Measurements from ENCODE around the gene SLC6A6. TPM values are rescaled to one million over a fixed set of nuclear protein-coding genes. Genes with fewer than 3 reads are reported as not detected.

Gene SLC6A6
- total and polyA plus RNA-seq, 8 donors = 3.0 to 36.7 (median 19.7) TPM

DNA sequence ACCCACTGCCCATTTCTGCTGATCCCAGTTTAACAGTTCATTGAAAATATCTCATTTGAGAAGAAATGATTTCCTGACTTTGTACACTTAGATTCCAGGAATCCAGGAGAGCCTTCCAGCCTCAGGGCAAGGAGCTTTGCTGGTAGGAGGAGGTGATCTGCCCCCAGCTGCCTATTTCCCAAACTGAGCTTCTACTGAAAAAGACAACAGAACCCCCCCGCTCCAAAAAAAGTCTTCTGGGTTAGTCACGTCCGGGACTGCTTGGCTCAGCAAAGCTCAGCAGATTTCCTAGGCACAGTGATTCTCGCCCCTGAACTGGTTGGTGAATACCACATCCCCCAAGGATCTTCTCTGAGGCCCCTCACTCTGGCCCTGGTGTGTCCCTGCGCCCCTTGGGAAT, 13.1 kb downstream of the SLC6A6 start:
- WGBS, 5 donors = 87 to 93% (median 91%) methylated on average over 5 of the region's 5 CpGs
- DNase-seq = no peak
- no peaks in the 10 kb centered on the region for H3K27me3 ChIP-seq
- no peak overlapping the region for H3K27ac ChIP-seq
- TF ChIP-seq POLR2AphosphoS5 (IDR thresholded peaks at IDR 0.05) = no peak
- TF ChIP-seq POLR2A (IDR thresholded peaks at IDR 0.05) = no peak
- TF ChIP-seq EP300 (IDR thresholded peaks at IDR 0.05) = no peak
- TF ChIP-seq, protein P1, sequence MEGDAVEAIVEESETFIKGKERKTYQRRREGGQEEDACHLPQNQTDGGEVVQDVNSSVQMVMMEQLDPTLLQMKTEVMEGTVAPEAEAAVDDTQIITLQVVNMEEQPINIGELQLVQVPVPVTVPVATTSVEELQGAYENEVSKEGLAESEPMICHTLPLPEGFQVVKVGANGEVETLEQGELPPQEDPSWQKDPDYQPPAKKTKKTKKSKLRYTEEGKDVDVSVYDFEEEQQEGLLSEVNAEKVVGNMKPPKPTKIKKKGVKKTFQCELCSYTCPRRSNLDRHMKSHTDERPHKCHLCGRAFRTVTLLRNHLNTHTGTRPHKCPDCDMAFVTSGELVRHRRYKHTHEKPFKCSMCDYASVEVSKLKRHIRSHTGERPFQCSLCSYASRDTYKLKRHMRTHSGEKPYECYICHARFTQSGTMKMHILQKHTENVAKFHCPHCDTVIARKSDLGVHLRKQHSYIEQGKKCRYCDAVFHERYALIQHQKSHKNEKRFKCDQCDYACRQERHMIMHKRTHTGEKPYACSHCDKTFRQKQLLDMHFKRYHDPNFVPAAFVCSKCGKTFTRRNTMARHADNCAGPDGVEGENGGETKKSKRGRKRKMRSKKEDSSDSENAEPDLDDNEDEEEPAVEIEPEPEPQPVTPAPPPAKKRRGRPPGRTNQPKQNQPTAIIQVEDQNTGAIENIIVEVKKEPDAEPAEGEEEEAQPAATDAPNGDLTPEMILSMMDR (IDR thresholded peaks at IDR 0.05) = no peak
- peaks cover 10 to 51% (median 35%) of the 10 kb centered on the region in 4 donors for H3K36me3 ChIP-seq
- no peaks in the 10 kb centered on the region for H3K9me3 ChIP-seq
- intact Hi-C loops (cut with DNase I; ENCODE audit: low total_unique reads) = no loop called here
- H3K4me1 ChIP-seq = peaks cover 27 to 70% (median 54%) of the 10 kb centered on the region in 4 donors
- H3K4me3 ChIP-seq = no peak overlapping the region

DNA sequence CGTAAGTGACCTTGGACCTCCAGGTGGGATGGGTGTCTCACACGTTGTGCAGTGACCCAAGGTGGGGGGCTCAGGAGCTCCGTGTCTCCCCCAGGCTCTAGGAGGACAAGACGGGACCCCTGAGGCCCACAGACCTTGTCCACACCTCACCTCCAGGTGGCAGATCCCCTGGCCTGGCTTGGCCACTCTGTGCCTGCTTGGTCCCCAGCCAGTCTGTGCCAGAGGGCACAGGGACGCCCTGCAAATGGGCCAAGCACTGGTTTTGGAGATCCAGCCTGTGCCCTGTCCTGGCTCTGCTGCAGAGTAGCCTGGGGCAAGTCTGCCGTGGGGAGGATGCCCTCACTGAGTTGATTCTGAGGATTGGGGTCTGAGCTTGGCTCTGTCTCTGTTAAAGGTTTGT, 14.0 kb downstream of the SLC6A6 start:
- TF ChIP-seq POLR2AphosphoS5 (IDR thresholded peaks at IDR 0.05) = no peak
- TF ChIP-seq, protein P1 (IDR thresholded peaks at IDR 0.05) = no peak
- no peak for TF ChIP-seq EP300 (IDR thresholded peaks at IDR 0.05)
- no peak for TF ChIP-seq POLR2A (IDR thresholded peaks at IDR 0.05)
- DNase-seq = no peak
- Histone ChIP-seq H3K36me3 (peaks cover 6 to 44% (median 33%) of the 10 kb centered on the region in 4 donors), H3K27me3 (no peaks in the 10 kb centered on the region), H3K4me1 (peaks cover 29 to 70% (median 52%) of the 10 kb centered on the region in 4 donors), H3K27ac (no peak overlapping the region), H3K9me3 (no peaks in the 10 kb centered on the region), H3K4me3 (no peak overlapping the region)
- whole genome bisulfite sequencing, 5 donors = 80 to 87% (median 83%) methylated on average over 6 of the region's 6 CpGs
- intact Hi-C loops (cut with DNase I; ENCODE audit: low total_unique reads) = no loop called here

DNA sequence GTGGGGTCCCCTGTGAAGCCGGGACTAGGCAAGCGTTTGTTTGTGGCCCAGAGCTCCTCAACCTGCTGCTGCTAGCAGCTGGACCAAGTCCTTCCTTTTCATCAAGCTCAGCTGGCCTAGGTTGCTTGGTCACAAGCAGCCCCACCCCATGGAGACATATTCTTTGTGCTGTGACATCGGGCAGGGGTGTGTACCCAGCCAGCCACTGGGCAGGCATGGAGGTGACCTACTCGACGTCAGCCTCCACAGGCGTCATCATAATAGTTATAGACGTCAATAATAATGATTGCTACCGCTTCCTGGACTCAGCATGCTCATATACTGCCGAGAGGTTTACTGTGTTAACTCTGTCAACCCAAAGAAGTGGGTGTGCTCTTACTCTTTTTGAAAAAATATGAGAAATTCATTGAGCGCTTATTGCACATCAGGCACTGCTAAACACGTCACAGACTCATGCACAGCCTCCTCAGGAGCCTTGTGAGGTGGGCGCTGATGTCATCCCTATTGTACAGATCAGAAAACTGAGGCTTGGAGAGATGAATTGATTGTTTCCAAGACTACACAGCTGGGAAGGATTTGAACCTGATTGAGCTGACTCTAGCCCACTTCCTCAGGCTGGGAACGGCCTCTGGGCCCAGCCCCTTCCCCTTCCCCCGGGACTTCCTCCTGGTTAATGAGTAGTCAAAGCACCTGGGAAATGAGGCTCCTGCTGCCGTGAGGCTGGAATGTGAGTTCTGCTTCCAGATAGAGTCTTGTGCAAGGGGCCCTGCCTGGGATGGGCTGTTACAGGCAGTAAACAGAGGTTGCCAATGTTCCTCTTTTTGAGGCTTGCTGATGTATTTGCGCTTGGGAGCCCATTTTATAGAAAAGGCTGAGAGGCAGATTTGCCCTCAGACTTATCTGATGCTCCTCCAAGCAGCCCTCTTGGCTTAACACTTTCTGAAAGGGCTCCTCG, 16.2 kb downstream of the SLC6A6 start:
- Histone ChIP-seq H3K27ac (peak overlapping the region in 4 of 5 donors; percentile 6 to 65 (median 46)), H3K27me3 (no peaks in the 10 kb centered on the region), H3K36me3 (peaks cover 6 to 34% (median 24%) of the 10 kb centered on the region in 4 donors), H3K9me3 (no peaks in the 10 kb centered on the region), H3K4me1 (peaks cover 32 to 71% (median 51%) of the 10 kb centered on the region in 4 donors), H3K4me3 (no peak overlapping the region)
- peak; percentile 67 to 88 for DNase-seq
- intact Hi-C loops (cut with DNase I; ENCODE audit: low total_unique reads) = no loop called here
- TF ChIP-seq POLR2AphosphoS5 (IDR thresholded peaks at IDR 0.05) (peak in 2 of 3 donors; percentile 12 to 23), POLR2A (IDR thresholded peaks at IDR 0.05) (no peak)
- 55 to 69% (median 62%) methylated on average over 16 to 17 of the region's 17 CpGs for WGBS, 5 donors

DNA sequence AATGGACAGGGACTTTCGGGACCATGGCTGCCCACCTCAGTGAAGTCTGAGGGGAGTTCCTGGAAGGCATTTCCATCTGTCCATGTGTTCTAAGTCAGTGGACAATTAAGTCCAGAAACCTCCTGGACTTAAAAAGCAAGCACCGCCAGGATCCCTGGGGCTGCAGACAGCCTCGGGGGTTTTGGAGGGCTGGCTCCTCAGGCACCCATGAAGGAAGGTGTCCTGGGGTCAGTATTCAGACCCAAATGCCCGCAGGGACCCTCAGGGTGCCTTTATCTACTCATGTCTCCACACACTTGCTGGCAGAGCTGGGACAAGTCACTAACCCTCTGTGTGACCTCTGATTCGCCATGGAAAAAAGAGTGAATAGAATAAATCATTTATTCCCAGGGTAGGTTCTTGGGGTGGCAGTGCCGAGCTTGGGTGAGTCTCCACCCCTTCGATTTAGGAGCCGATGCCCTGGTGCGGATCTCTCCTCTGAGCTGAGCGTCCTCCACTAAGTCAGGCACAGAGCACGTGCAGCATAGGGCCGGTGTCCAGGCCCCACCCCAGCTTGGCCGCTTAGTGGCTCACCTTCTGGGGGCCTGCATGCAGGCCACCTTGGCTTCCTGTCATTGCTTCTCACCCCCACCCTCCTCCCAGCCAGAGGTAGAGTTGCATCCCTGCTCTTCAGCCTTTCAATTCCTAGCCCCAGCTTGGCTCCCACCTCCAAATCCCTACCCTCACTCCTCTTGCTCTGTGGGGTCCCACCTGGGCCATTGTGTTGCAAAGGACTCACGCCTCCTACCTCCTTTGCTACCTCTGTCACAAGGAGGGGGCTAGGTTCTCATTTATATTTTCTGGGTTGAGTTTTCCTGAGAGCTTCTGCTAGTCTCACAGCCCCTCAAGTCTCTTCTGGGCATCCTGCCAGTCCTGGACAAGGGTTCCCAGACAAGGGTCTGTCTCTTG, 19.9 kb downstream of the SLC6A6 start:
- H3K27me3 ChIP-seq = no peaks in the 10 kb centered on the region
- no peak for DNase-seq
- no peaks in the 10 kb centered on the region for H3K9me3 ChIP-seq
- peaks cover 45 to 95% (median 76%) of the 10 kb centered on the region in 4 donors for H3K4me1 ChIP-seq
- peaks cover 0 to 17% (median 10%) of the 10 kb centered on the region in 4 donors for H3K36me3 ChIP-seq
- H3K27ac ChIP-seq = peak overlapping the region in 3 of 5 donors; percentile 2 to 52 (median 4)
- intact Hi-C loops (cut with DNase I; ENCODE audit: low total_unique reads) = no loop called here
- TF ChIP-seq EP300 (IDR thresholded peaks at IDR 0.05) (no peak), POLR2A (IDR thresholded peaks at IDR 0.05) (no peak), POLR2AphosphoS5 (IDR thresholded peaks at IDR 0.05) (no peak)
- TF ChIP-seq, protein P1 (IDR thresholded peaks at IDR 0.05) = no peak
- H3K4me3 ChIP-seq = no peak overlapping the region
- WGBS, 5 donors = 92 to 99% (median 94%) methylated on average over 11 to 14 of the region's 14 CpGs

Measured in stomach (tissue), 9 donors.